Measurements from ENCODE around the gene GTF3C5.
"Not testable (repeated sequence)": the region's sequence is repeated elsewhere in the genome, so short reads cannot be mapped to it uniquely, and the experiment has no call there.

Gene GTF3C5

GRCh38 chr9:133030317-133031129 is at the start of gene GTF3C5:
Gene GTF3C5, plus strand, starts transcription at chr9:133030997. Its CDS starts 15 bp downstream, at chr9:133031012.
- DNase-seq, result peak; percentile 76 to 90 (median 86)

- no peak for DNase-seq
Observed at GRCh38 chr9:132982458-132982857, 48.3 kb upstream of the GTF3C5 start.

- DNase-seq, result no peak
Observed at GRCh38 chr9:132983491-132984201, 47.2 kb upstream of the GTF3C5 start.

- DNase-seq, result no peak
Observed at GRCh38 chr9:132984202-132985070, 46.4 kb upstream of the GTF3C5 start.

- no peak for DNase-seq
Observed at GRCh38 chr9:132985071-132985350, 45.8 kb upstream of the GTF3C5 start.

- DNase-seq, result no peak
Observed at GRCh38 chr9:132985489-132985888, 45.3 kb upstream of the GTF3C5 start.

GRCh38 chr9:132986114-132986513 is 44.7 kb upstream of the GTF3C5 start:
- no peak for DNase-seq

GRCh38 chr9:132986640-132987620 is 43.9 kb upstream of the GTF3C5 start:
- DNase-seq, result no peak

- DNase-seq, result no peak
Observed at GRCh38 chr9:132988244-132989013, 42.4 kb upstream of the GTF3C5 start.

- DNase-seq, result no peak
Observed at GRCh38 chr9:132989014-132989310, 41.8 kb upstream of the GTF3C5 start.

- no peak for DNase-seq
Observed at GRCh38 chr9:132989414-132989996, 41.3 kb upstream of the GTF3C5 start.

- not testable (repeated sequence) for DNase-seq
Observed at GRCh38 chr9:132989998-132990557, 40.7 kb upstream of the GTF3C5 start.

- no peak for DNase-seq
Observed at GRCh38 chr9:132990781-132991180, 40.0 kb upstream of the GTF3C5 start.

GRCh38 chr9:132991351-132992300 is 39.2 kb upstream of the GTF3C5 start:
- DNase-seq, result no peak

- DNase-seq, result no peak
Observed at GRCh38 chr9:132993511-132993939, 37.3 kb upstream of the GTF3C5 start.

- DNase-seq, result no peak
Observed at GRCh38 chr9:132994410-132995120, 36.2 kb upstream of the GTF3C5 start.

GRCh38 chr9:132995121-132995420 is 35.7 kb upstream of the GTF3C5 start:
- no peak for DNase-seq

- DNase-seq, result no peak
Observed at GRCh38 chr9:132995879-132996278, 34.9 kb upstream of the GTF3C5 start.

- DNase-seq, result no peak
Observed at GRCh38 chr9:132996526-132996925, 34.3 kb upstream of the GTF3C5 start.

Measured in activated naive CD4-positive, alpha-beta T cell (primary cell).